Fibroblast of lung (primary cell): ENCODE results near the gene PRPF8. TPM values are rescaled to one million over a fixed set of nuclear protein-coding genes. Genes with fewer than 3 reads are reported as not detected.
"Not testable (repeated sequence)": the region's sequence is repeated elsewhere in the genome, so short reads cannot be mapped to it uniquely, and the experiment has no call there.

Source experiments
- DNase-seq, 2 donors: peaks; one replicate each; pipeline versions ENCODE4 v3.0.0 to v3.0.0-alpha.2; 2010; ENCODE audit warnings: low read depth in 2 of 2
- H2AFZ ChIP-seq: 2 replicates; pipeline ENCODE4 v1.5.1; 2012; ENCODE audit warnings: low read length, control low read depth, inconsistent platforms
- H3K27ac ChIP-seq: 2 replicates; pipeline ENCODE4 v1.5.1; 2011; ENCODE audit warnings: low read length, control low read depth; ENCODE audit not compliant: insufficient read depth
- H3K27me3 ChIP-seq: 2 replicates; pipeline ENCODE4 v1.5.1; 2011; ENCODE audit warnings: mild to moderate bottlenecking, low read length; ENCODE audit not compliant: control insufficient read depth, insufficient read depth
- H3K36me3 ChIP-seq: 2 replicates; pipeline ENCODE4 v1.5.1; 2011; ENCODE audit warnings: low read length; ENCODE audit not compliant: control insufficient read depth, insufficient read depth
- H3K4me1 ChIP-seq: 2 replicates; pipeline ENCODE4 v1.5.1; 2011; ENCODE audit warnings: low read length; ENCODE audit not compliant: control insufficient read depth, insufficient read depth; ENCODE audit errors: extremely low read depth
- H3K4me2 ChIP-seq: 2 replicates; pipeline ENCODE4 v1.5.1; 2011; ENCODE audit warnings: low read length, control low read depth; ENCODE audit not compliant: insufficient read depth; ENCODE audit errors: extremely low read depth
- H3K4me3 ChIP-seq, 4 experiments: fragments of 200-600 bp in 1 of 4; sonication (generic) in 1 of 4; replicated peaks in 1 of 4; 2 replicates each; pipeline ENCODE4 v1.5.1; 2011 to 2016; ENCODE audit warnings: low read length in 4 of 4, low read depth in 3 of 4, mild to moderate bottlenecking in 3 of 4, control low read depth in 2 of 4, inconsistent platforms in 1 of 4, mixed read lengths in 1 of 4; ENCODE audit not compliant: insufficient read depth in 1 of 4; ENCODE audit errors: control extremely low read depth in 1 of 4
- H3K79me2 ChIP-seq: 2 replicates; pipeline ENCODE4 v1.5.1; 2012; ENCODE audit warnings: mild to moderate bottlenecking, low read length, inconsistent platforms; ENCODE audit not compliant: control insufficient read depth, insufficient read depth
- H3K9ac ChIP-seq: 2 replicates; pipeline ENCODE4 v1.5.1; 2011; ENCODE audit warnings: mild to moderate bottlenecking, low read length, control low read depth; ENCODE audit not compliant: insufficient read depth
- H3K9me3 ChIP-seq: 2 replicates; pipeline ENCODE4 v1.5.1; 2012; ENCODE audit warnings: low read depth, low read length; ENCODE audit not compliant: control insufficient read depth, insufficient read depth
- H4K20me1 ChIP-seq: 2 replicates; pipeline ENCODE4 v1.5.1; 2011; ENCODE audit warnings: low read length; ENCODE audit not compliant: control insufficient read depth, insufficient read depth; ENCODE audit errors: extremely low read depth
- EZH2 ChIP-seq: IDR thresholded peaks from 2 replicates; pipeline ENCODE4 v1.5.1; 2012; ENCODE audit warnings: low read length, control low read depth, mild to moderate bottlenecking; ENCODE audit errors: missing control alignments
- polyA plus RNA-seq, 2 donors: library from polyadenylated mRNA; depleted of rRNA in 1 of 2; stranded (reverse) in 1 of 2; unstranded in 1 of 2; fragments of >200 nt; gene quantifications; 2 replicates each; pipeline ENCODE4 v1.2.1, GENCODE V29; 2011 to 2012; ENCODE audit warnings: missing spikeins in 1 of 2
- total RNA-seq: library from RNA; depleted of rRNA; stranded (reverse); fragments of >200 nt; gene quantifications from 2 replicates; pipeline ENCODE4 v1.2.1, GENCODE V29; 2014
- TF ChIP-seq, protein P1 (sequence below), 2 donors: IDR thresholded peaks in 1 of 2; conservative IDR thresholded peaks in 1 of 2; 1 replicate in 1 of 2; 2 replicates in 1 of 2; pipeline ENCODE4 v1.5.1; 2011 to 2012; ENCODE audit warnings: low read length in 2 of 2, control low read depth in 1 of 2, inconsistent platforms in 1 of 2, low read depth in 1 of 2, mild to moderate bottlenecking in 1 of 2

The PRPF8 gene
- total and polyA plus RNA-seq, 2 donors (not counting 1 experiment from before 2014, with no cell fraction given) = 88.9 to 122 TPM

DNA sequence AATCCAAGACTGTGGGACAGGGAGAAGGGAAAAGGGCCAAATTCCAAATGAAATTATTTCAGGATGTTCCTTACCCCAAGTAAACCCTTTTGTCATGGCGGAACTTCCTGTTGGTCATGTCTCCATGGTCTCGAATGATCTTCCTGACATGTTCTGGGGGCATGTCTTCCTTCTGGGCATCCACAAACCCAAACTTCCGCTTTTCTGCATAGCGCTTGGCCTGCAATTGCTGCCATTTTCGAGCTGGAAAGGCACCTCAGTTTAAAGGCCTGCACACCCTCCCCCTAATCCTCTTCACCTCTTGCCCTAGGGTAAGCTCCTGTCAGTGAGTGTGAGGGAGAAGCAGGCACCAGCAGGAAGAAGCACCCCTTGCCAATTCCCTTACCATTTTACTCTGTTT lies 1.2 kb downstream of the PRPF8 start:
- H3K4me3 ChIP-seq = peak overlapping the region; percentile 45 to 91 (median 89)
- TF ChIP-seq, protein P1, sequence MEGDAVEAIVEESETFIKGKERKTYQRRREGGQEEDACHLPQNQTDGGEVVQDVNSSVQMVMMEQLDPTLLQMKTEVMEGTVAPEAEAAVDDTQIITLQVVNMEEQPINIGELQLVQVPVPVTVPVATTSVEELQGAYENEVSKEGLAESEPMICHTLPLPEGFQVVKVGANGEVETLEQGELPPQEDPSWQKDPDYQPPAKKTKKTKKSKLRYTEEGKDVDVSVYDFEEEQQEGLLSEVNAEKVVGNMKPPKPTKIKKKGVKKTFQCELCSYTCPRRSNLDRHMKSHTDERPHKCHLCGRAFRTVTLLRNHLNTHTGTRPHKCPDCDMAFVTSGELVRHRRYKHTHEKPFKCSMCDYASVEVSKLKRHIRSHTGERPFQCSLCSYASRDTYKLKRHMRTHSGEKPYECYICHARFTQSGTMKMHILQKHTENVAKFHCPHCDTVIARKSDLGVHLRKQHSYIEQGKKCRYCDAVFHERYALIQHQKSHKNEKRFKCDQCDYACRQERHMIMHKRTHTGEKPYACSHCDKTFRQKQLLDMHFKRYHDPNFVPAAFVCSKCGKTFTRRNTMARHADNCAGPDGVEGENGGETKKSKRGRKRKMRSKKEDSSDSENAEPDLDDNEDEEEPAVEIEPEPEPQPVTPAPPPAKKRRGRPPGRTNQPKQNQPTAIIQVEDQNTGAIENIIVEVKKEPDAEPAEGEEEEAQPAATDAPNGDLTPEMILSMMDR (conservative IDR thresholded peaks at IDR 0.05 in 1 of 2, IDR thresholded peaks at IDR 0.05 in 1 of 2; ENCODE audit: low read depth in 1 of 2, low read length in 2 of 2) = no peak
- TF ChIP-seq EZH2 = no peak
- no peak overlapping the region for H2AFZ ChIP-seq
- peaks cover 26% of the 10 kb centered on the region for H3K36me3 ChIP-seq
- no peaks in the 10 kb centered on the region for H3K9me3 ChIP-seq
- H3K27ac ChIP-seq = peak overlapping the region; percentile 74
- H3K79me2 ChIP-seq = peaks cover 36% of the 10 kb centered on the region
- H3K9ac ChIP-seq = no peak overlapping the region
- H3K4me2 ChIP-seq = peak overlapping the region; percentile 88
- no peak for DNase-seq
- no peaks in the 10 kb centered on the region for H3K27me3 ChIP-seq
- H4K20me1 ChIP-seq = no peaks in the 10 kb centered on the region
- peaks cover 3% of the 10 kb centered on the region for H3K4me1 ChIP-seq

DNA sequence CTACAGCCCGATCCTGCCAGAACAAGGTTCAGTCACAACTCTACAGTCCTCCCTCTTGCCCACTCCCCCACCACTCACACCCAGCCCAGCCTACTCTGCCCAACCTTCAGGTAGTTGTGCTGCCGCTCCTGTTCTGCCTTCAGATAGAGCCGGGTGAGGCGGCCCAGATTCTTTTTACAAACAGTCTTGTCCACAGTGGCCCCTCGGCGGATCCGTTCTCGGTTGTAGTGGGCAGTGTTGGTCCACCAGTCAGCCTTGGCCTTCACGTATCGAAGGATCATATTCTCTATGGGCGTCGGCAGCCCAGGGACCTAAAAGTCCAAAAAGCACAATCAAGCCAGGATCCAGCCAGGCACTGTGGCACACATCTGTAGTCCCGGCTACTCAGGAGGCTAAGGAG lies 8.3 kb downstream of the PRPF8 start:
- no peak overlapping the region for H3K4me2 ChIP-seq
- no peaks in the 10 kb centered on the region for H3K27me3 ChIP-seq
- no peaks in the 10 kb centered on the region for H3K4me1 ChIP-seq
- no peak for TF ChIP-seq EZH2
- TF ChIP-seq, protein P1 (conservative IDR thresholded peaks at IDR 0.05 in 1 of 2, IDR thresholded peaks at IDR 0.05 in 1 of 2; ENCODE audit: low read depth in 1 of 2, low read length in 2 of 2) = no peak
- H3K9me3 ChIP-seq = no peaks in the 10 kb centered on the region
- no peak for DNase-seq
- no peaks in the 10 kb centered on the region for H4K20me1 ChIP-seq
- H3K27ac ChIP-seq = no peak overlapping the region
- H3K79me2 ChIP-seq = peaks cover 7% of the 10 kb centered on the region
- no peak overlapping the region for H3K4me3 ChIP-seq
- H3K36me3 ChIP-seq = peaks cover 56% of the 10 kb centered on the region
- no peak overlapping the region for H2AFZ ChIP-seq
- no peak overlapping the region for H3K9ac ChIP-seq

DNA sequence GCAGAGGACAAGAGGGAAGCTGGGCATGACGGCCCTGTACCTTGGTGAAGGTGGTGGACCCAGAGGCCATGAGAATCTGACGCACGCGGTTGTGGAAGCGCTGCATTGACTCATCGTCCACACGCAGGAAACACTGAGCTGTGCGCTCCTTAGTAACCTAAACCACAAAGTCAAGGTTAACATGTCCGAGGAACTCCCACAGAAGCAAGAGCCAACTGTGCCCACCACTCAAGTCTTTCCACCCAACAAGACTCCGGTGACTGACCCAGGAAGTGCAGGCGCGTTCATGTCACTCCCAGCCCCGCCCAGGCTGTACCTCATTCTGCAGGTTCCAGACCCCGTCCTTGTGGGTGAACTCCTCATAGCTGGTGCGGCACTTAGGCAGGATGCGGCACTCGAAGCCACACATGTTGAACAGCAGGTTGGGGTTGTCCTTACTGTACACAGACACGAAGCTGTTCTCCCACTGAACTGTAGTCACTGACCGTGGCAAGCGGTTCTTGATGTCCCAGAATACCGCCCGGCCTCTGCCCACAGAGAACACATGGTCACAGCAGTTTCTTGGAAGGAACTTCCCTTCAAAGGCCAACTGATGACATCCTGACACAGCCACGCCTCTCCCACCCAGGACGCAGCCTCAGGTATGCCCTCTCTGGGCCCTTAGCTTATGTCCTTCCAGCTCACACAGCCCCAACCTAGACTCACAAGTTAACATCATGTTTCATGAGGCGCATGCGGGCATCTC lies 11.5 kb downstream of the PRPF8 start:
- peaks cover 44% of the 10 kb centered on the region for H3K36me3 ChIP-seq
- TF ChIP-seq, protein P1 (conservative IDR thresholded peaks at IDR 0.05 in 1 of 2, IDR thresholded peaks at IDR 0.05 in 1 of 2; ENCODE audit: low read depth in 1 of 2, low read length in 2 of 2) = no peak
- TF ChIP-seq EZH2 = no peak

DNA sequence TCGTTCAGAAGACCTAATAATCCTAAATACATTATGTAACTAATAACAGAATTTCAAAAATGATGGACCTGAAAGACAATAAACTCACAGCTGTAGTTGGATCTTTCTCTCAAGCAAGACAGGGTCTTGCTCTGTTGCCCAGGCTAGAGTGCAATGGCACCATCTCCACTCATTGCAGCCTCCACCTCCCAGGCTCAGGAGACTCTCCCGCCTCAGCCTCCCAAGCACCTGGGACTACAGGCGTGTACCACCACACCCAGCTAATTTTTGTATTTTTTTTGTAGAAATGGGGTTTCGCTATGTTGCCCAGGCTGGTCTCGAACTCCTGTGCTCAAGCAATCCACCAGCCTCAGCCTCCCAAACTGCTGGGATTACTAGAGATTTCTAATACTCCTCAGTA lies 20.7 kb downstream of the PRPF8 start:
- not testable (repeated sequence) for H3K4me2 ChIP-seq, H3K4me1 ChIP-seq, H3K27ac ChIP-seq, H3K4me3 ChIP-seq, H3K9ac ChIP-seq, DNase-seq, H2AFZ ChIP-seq, H4K20me1 ChIP-seq, H3K9me3 ChIP-seq, H3K27me3 ChIP-seq, H3K79me2 ChIP-seq
- peaks cover 32% of the 10 kb centered on the region for H3K36me3 ChIP-seq

More for the DNA sequence above, 11.5 kb downstream of the PRPF8 start:
- H2AFZ ChIP-seq = no peak overlapping the region
- H3K9me3 ChIP-seq = no peaks in the 10 kb centered on the region
- H3K4me2 ChIP-seq = no peak overlapping the region
- no peak for DNase-seq
- H4K20me1 ChIP-seq = no peaks in the 10 kb centered on the region
- H3K79me2 ChIP-seq = peaks cover 4% of the 10 kb centered on the region
- no peak overlapping the region for H3K27ac ChIP-seq
- H3K9ac ChIP-seq = no peak overlapping the region
- H3K4me1 ChIP-seq = peaks cover 2% of the 10 kb centered on the region
- no peaks in the 10 kb centered on the region for H3K27me3 ChIP-seq
- no peak overlapping the region for H3K4me3 ChIP-seq
